Measurements from ENCODE around the gene SPPL2A. TPM values are rescaled to one million over a fixed set of nuclear protein-coding genes. Genes with fewer than 3 reads are reported as not detected.

The SPPL2A gene
- polyA plus RNA-seq, 1 of the 3 experiments (the other 2 are of a cell fraction), result 21.6 TPM

GRCh38 chr15:50702762-50703334, 62.7 kb downstream of the SPPL2A start:
- H3K79me2 ChIP-seq (ENCODE audit: insufficient read depth), result no peaks in the 10 kb centered on the region
- POLR2A ChIA-PET, result no interaction called here

More at GRCh38 chr15:50702762-50703334, 62.7 kb downstream of the SPPL2A start:
- no peak overlapping the region for H3K4me2 ChIP-seq
- CTCF ChIA-PET, result no interaction called here
- peaks cover 8% of the 10 kb centered on the region for H3F3A ChIP-seq (replicated peaks; ENCODE audit: insufficient read depth)
- no peaks in the 10 kb centered on the region for H3K9me2 ChIP-seq
- H3K4me3 ChIP-seq (ENCODE audit: low read depth in 2 of 2, low read length in 1 of 2), result no peak overlapping the region
- no peaks in the 10 kb centered on the region for H4K20me1 ChIP-seq (ENCODE audit: insufficient read depth)
- H3K9me3 ChIP-seq, result no peaks in the 10 kb centered on the region
- TF ChIP-seq SMC3 (IDR thresholded peaks at IDR 0.05; ENCODE audit: low read depth, low read length) (no peak), RXRA (IDR thresholded peaks at IDR 0.05; ENCODE audit: borderline replicate concordance, low read depth) (no peak), RFX5 (IDR thresholded peaks at IDR 0.05; ENCODE audit: low read length) (no peak), RCOR1 (IDR thresholded peaks at IDR 0.05; ENCODE audit: low read length) (no peak), POLR2AphosphoS5 (IDR thresholded peaks at IDR 0.05; ENCODE audit: low read depth, low read length) (no peak), MXI1 (IDR thresholded peaks at IDR 0.05; ENCODE audit: low read depth, low read length) (no peak), ZBTB33 (IDR thresholded peaks at IDR 0.05; ENCODE audit: borderline replicate concordance, low read depth) (no peak), TEAD4 (IDR thresholded peaks at IDR 0.05; ENCODE audit: borderline replicate concordance, insufficient read depth) (no peak), REST (IDR thresholded peaks at IDR 0.05; ENCODE audit: low read depth, low read length) (no peak), TAF1 (IDR thresholded peaks at IDR 0.05; ENCODE audit: borderline replicate concordance, low read depth, low read length) (no peak), FOXM1 (IDR thresholded peaks at IDR 0.05; ENCODE audit: low read depth) (no peak), JUND (IDR thresholded peaks at IDR 0.05) (no peak), FOSL2 (IDR thresholded peaks at IDR 0.05; ENCODE audit: borderline replicate concordance, low read depth) (no peak), EZH2phosphoT487 (IDR thresholded peaks at IDR 0.05; ENCODE audit: borderline replicate concordance, low read depth) (no peak), RAD21 (IDR thresholded peaks at IDR 0.05; ENCODE audit: low read length) (no peak), ELF1 (IDR thresholded peaks at IDR 0.05) (no peak), MEF2A (IDR thresholded peaks at IDR 0.05; ENCODE audit: borderline replicate concordance, low read depth) (no peak)
- H3K36me3 ChIP-seq (replicated peaks in 1 of 2; ENCODE audit: control insufficient read depth in 1 of 2, insufficient read depth in 2 of 2, low read length in 1 of 2), result peaks cover 3 to 11% of the 10 kb centered on the region in 2 experiments
- H2AFZ ChIP-seq (ENCODE audit: low read depth), result no peak overlapping the region
- H3K27me3 ChIP-seq (ENCODE audit: insufficient read depth), result no peaks in the 10 kb centered on the region
- no peak overlapping the region for H3K9ac ChIP-seq
- no peaks in the 10 kb centered on the region for H3K4me1 ChIP-seq (ENCODE audit: control insufficient read depth in 1 of 2, insufficient read depth in 2 of 2, low read depth in 1 of 2, low read length in 1 of 2)
- H3K27ac ChIP-seq (ENCODE audit: low read depth in 2 of 2, low read length in 1 of 2), result no peak overlapping the region; a peak in 1 of 4 replicates
- 79% methylated on average over 1 of the region's 1 CpG for WGBS (ENCODE audit: low lambda C conversion rate)
- DNase-seq, result no peak

All from SK-N-SH (cell line).